HG03159 (cell line): ENCODE measurements around the gene NOM1.
A peak's percentile ranks its signal among the peaks of the same experiment; 100 is the strongest.

Experiments used
- ATAC-seq: cut with Tn5 transposase; IDR thresholded peaks from one replicate; pipeline ENCODE4 v1.9.1; 2021; ENCODE audit warnings: mild to moderate bottlenecking, moderate library complexity; ENCODE audit not compliant: unreplicated experiment

The NOM1 gene

GRCh38 chr7:156979711-156980110 is 30.2 kb downstream of the NOM1 start:
- no peak for ATAC-seq

- no peak for ATAC-seq
Measured at GRCh38 chr7:156984174-156984891, 34.8 kb downstream of the NOM1 start.

- no peak for ATAC-seq
Measured at GRCh38 chr7:156985101-156985992, 35.8 kb downstream of the NOM1 start.

- ATAC-seq = no peak
Measured at GRCh38 chr7:156986378-156986777, 36.9 kb downstream of the NOM1 start.

GRCh38 chr7:156988343-156989185 is 39.1 kb downstream of the NOM1 start:
- no peak for ATAC-seq

GRCh38 chr7:156989766-156990535 is 40.4 kb downstream of the NOM1 start:
- no peak for ATAC-seq

GRCh38 chr7:156993021-156993924 is 43.8 kb downstream of the NOM1 start:
- ATAC-seq = no peak

GRCh38 chr7:156993925-156994235 is 44.4 kb downstream of the NOM1 start:
- ATAC-seq = no peak

- no peak for ATAC-seq
Measured at GRCh38 chr7:156994417-156994816, 44.9 kb downstream of the NOM1 start.

GRCh38 chr7:156998988-156999957 is 49.8 kb downstream of the NOM1 start:
- ATAC-seq = peak; percentile 37

- peak; percentile 32 for ATAC-seq
Measured at GRCh38 chr7:156999958-157000726, 50.6 kb downstream of the NOM1 start.

GRCh38 chr7:157000741-157001653 is 51.5 kb downstream of the NOM1 start:
- no peak for ATAC-seq

GRCh38 chr7:157001920-157002818 is 52.7 kb downstream of the NOM1 start:
- no peak for ATAC-seq

- no peak for ATAC-seq
Measured at GRCh38 chr7:157002819-157003421, 53.4 kb downstream of the NOM1 start.

GRCh38 chr7:157003445-157003755 is 53.9 kb downstream of the NOM1 start:
- no peak for ATAC-seq
